Left ventricle myocardium inferior (tissue), 1 donor: ENCODE results near the gene ARHGEF19. TPM values are rescaled to one million over a fixed set of nuclear protein-coding genes. Genes with fewer than 3 reads are reported as not detected.

Experiments used
- DNase-seq: peaks from one replicate; pipeline ENCODE4 v3.0.0-alpha.2; 2020
- H3K27ac ChIP-seq: fragments of 200-600 bp; replicated peaks from 2 replicates; pipeline ENCODE4 v1.8.0; 2021
- H3K27me3 ChIP-seq: fragments of 200-600 bp; 2 replicates; pipeline ENCODE4 v1.8.0; 2021; ENCODE audit warnings: low read depth
- H3K36me3 ChIP-seq: fragments of 200-600 bp; 2 replicates; pipeline ENCODE4 v1.8.0; 2021
- H3K4me1 ChIP-seq: fragments of 200-600 bp; 2 replicates; pipeline ENCODE4 v1.8.0; 2021
- H3K4me3 ChIP-seq: fragments of 200-600 bp; 2 replicates; pipeline ENCODE4 v1.8.0; 2021; ENCODE audit warnings: mild to moderate bottlenecking, moderate library complexity
- H3K9me3 ChIP-seq: fragments of 200-600 bp; replicated peaks from 2 replicates; pipeline ENCODE4 v1.8.0; 2021
- intact Hi-C: fragments of 100-400 bp; cut with micrococcal nuclease; formaldehyde crosslinking; loops from one replicate; pipeline ENCODE4 v1.11.0; 2022
- total RNA-seq: library from RNA; stranded (reverse); fragmentation: NEBNext Ultra II Directional; extraction: Animal tissue kit (Norgen Biotek cat#: 25700); gene quantifications from one replicate; pipeline ENCODE4 v1.2.1, GENCODE V29; 2021
- TF ChIP-seq, protein P1 (sequence below): fragments of 200-600 bp; IDR thresholded peaks from 2 replicates; pipeline ENCODE4 v1.8.0; 2021; ENCODE audit warnings: antibody characterized with exemption, mild to moderate bottlenecking, borderline replicate concordance
- donor health status: DM: no; HTN: yes; CAD: no; lungs with severe emphysema.

ARHGEF19 gene
- total RNA-seq, 1 donor from 2014 or later, result 2.2 TPM

DNA sequence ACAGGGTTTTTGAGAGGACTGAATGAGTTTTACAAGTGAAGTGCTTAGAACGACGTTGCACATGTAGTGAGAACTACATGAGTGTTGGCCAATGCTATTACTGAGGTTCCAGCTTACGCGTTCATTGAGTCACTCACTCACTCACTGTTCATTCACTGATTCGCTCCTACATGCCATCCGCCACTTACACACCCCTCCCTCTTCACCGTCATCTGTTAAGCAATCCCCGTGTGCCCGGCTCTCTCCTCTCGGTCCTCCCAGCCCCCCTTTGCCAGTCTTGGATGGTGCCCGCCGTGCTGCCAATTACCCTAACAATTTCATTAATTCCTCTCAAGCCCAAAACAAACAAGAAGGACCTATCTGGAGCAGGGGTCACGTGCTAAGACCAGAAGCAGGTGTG is 29.3 kb downstream of the ARHGEF19 start:
- intact Hi-C loops, result no loop called here
- DNase-seq, result no peak
- Histone ChIP-seq H3K4me1 (peaks cover 35% of the 10 kb centered on the region), H3K27ac (peak overlapping the region; percentile 94), H3K27me3 (no peaks in the 10 kb centered on the region), H3K9me3 (no peaks in the 10 kb centered on the region), H3K36me3 (no peaks in the 10 kb centered on the region), H3K4me3 (no peak overlapping the region)
- TF ChIP-seq, protein P1, sequence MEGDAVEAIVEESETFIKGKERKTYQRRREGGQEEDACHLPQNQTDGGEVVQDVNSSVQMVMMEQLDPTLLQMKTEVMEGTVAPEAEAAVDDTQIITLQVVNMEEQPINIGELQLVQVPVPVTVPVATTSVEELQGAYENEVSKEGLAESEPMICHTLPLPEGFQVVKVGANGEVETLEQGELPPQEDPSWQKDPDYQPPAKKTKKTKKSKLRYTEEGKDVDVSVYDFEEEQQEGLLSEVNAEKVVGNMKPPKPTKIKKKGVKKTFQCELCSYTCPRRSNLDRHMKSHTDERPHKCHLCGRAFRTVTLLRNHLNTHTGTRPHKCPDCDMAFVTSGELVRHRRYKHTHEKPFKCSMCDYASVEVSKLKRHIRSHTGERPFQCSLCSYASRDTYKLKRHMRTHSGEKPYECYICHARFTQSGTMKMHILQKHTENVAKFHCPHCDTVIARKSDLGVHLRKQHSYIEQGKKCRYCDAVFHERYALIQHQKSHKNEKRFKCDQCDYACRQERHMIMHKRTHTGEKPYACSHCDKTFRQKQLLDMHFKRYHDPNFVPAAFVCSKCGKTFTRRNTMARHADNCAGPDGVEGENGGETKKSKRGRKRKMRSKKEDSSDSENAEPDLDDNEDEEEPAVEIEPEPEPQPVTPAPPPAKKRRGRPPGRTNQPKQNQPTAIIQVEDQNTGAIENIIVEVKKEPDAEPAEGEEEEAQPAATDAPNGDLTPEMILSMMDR, result no peak

DNA sequence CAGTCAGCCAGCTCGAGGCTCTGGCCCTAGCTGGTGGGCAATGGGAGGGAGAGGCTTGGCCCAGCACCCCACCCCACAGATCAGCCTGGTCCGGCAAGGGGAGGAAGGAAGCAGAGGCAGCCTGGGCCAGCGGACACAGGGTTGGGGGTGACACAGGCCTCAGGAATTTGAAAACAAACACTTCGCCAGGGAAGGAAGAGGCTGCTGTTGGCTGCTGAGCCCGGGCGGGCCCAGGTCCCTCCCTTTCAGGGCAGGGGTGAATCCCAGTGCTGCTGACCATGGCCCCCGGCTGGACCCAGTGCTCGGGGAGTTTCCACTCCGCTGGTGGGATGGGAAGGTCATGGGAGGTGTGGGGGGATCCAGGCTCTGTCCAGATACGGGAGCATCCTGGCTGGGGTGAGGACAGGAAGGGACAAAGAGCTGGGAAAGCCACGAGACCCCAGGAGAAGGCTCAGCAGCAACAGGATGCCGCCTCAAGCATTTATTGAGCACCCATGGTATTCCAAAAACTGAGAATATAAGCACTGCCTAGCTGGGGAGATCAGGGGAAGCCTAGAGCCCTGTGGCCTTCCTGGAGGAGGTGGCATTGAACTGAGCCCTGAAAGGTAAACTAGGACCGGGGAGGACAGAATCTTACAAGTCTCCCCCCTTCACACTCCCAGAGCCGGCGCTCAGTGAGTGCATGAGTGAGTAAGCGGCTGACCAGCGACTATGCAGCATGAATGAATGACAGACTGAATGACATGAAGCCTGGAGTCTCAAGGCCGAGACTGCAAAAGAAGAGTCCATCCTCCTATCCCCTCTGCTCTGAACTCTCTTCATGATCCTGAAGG is 30.3 kb downstream of the ARHGEF19 start:
- Histone ChIP-seq H3K9me3 (no peaks in the 10 kb centered on the region), H3K27ac (peak overlapping the region; percentile 94), H3K36me3 (no peaks in the 10 kb centered on the region), H3K4me3 (no peak overlapping the region), H3K27me3 (no peaks in the 10 kb centered on the region), H3K4me1 (peaks cover 37% of the 10 kb centered on the region)
- intact Hi-C loops, result no loop called here
- DNase-seq, result peak; percentile 84
- TF ChIP-seq, protein P1, result no peak

DNA sequence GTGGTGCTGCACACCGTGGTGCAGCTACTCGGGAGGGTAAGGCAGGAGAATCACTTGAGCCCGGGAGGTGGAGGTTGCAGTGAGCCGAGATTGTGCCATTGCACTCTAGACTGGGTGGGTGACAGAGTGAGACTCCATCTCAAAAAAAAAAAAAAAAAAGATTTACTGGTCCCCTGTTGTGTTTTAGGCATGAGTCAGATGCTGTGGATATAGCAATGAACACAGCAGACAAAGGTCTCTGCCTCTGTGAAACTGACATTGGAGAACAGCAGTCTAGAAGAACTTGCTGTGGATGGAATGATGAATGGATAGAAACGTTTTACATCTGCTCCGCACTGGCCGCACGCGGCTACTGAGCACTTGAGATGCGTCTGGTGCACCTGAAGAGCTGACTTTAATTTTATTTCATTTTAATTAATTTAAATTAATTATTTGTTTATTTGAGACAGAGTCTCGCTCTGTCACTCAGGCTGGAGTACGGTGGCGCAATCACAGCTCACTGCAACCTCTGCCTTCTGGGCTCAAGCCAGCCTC is 32.1 kb downstream of the ARHGEF19 start:
- H3K27me3 ChIP-seq, result no peaks in the 10 kb centered on the region
- no peaks in the 10 kb centered on the region for H3K9me3 ChIP-seq
- intact Hi-C loops, result no loop called here
- H3K4me1 ChIP-seq, result peaks cover 54% of the 10 kb centered on the region
- no peaks in the 10 kb centered on the region for H3K36me3 ChIP-seq
- TF ChIP-seq, protein P1, result no peak
- peak overlapping the region; percentile 94 for H3K27ac ChIP-seq
- DNase-seq, result no peak
- H3K4me3 ChIP-seq, result no peak overlapping the region

DNA sequence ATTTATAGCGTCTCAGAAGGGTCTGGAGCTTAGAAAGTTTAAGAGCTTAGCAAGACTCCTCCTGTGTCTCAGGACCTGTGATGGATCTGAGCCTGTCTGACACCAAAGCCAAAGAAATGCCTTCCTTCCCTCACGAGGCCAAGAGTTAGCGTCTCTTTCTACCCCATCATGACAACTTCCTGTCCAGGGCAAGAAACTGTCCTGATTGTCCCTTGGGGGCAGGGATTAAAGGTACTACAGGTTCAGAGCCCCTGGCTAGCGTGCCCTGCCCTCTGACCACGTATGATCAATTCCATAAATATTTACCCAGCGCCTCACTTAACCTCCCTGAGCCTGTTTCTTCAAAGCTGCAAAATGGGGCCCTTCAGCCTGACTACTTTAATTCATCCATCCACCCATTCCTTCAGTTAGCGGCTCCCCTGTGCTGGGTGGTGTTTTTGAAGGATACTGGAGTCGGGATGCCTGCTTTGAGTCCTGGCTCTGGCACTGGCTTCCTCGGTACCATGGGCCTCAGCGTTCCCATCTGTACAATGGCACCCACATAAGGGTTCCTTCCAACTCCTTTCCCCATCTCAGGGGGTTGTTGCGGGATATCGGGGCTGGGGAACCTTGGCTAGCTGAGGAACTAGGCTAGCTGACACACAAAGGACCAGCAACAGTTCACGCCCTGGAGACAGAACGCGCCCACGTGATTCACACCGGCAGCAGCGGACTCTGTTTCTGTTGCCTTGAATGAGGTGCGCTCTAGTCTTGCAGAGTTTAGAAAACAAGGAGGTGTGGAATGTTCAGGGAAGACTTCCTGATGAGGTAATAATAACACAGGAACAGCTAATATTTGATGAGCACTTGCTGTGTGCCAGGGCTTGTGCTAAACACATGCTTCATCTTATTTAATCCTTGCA is 33.6 kb downstream of the ARHGEF19 start:
- intact Hi-C loops, result no loop called here
- TF ChIP-seq, protein P1, result no peak
- H3K27ac ChIP-seq, result no peak overlapping the region
- no peaks in the 10 kb centered on the region for H3K36me3 ChIP-seq
- DNase-seq, result no peak
- no peaks in the 10 kb centered on the region for H3K27me3 ChIP-seq
- no peak overlapping the region for H3K4me3 ChIP-seq
- H3K4me1 ChIP-seq, result peaks cover 70% of the 10 kb centered on the region
- H3K9me3 ChIP-seq, result no peaks in the 10 kb centered on the region

DNA sequence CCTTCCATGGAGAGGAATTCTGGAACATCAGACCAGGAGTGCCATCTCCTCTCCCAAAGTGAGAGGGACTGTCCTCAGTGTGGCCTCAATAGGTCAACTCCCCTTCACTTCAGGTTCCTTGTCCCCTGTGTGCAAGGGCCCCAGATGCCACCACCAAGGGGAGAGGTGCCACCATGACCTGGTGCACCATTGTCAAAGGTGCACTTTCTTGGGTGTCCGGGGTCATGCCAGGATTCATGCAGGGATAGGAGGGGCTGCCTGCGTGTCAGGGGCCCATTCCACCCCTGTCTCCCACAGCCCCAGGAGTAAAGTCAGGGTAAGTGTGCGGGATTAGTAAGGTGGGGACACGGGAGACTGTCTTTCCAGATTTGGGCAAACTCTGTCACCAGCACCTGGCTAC is 35.1 kb downstream of the ARHGEF19 start:
- Histone ChIP-seq H3K4me3 (no peak overlapping the region), H3K4me1 (peaks cover 70% of the 10 kb centered on the region), H3K27me3 (no peaks in the 10 kb centered on the region), H3K27ac (peak overlapping the region; percentile 88), H3K36me3 (no peaks in the 10 kb centered on the region), H3K9me3 (no peaks in the 10 kb centered on the region)
- no peak for DNase-seq
- TF ChIP-seq, protein P1, result no peak
- intact Hi-C loops, result no loop called here
